Right lobe of liver (tissue), 6 donors: ENCODE measurements around the gene HERC3. TPM values are rescaled to one million over a fixed set of nuclear protein-coding genes. Genes with fewer than 3 reads are reported as not detected.

ENCODE experiments used
- ATAC-seq, 4 donors: fragments of 200-7000 bp; cut with Tn5 transposase; one replicate each; pipeline ENCODE4 v1.9.1; 2020; ENCODE audit warnings: mild to moderate bottlenecking in 4 of 4, moderate library complexity in 4 of 4
- DNase-seq, 3 donors: peaks; one replicate each; pipeline ENCODE4 v3.0.0-alpha.2; 2020
- H3K27ac ChIP-seq, 3 donors: fragments of 200-600 bp; one replicate each; pipeline ENCODE4 v1.8.0; 2022
- H3K27me3 ChIP-seq, 2 donors: fragments of 200-600 bp; one replicate each; pipeline ENCODE4 v1.8.0; 2022
- H3K36me3 ChIP-seq, 4 donors: fragments of 200-600 bp; sonication (generic) in 1 of 4; one replicate each; pipeline versions ENCODE4 v1.5.1 to v1.8.0; 2017 to 2022; ENCODE audit warnings: control low read depth in 1 of 4
- H3K4me1 ChIP-seq, 4 donors: fragments of 200-600 bp; sonication (generic) in 1 of 4; one replicate each; pipeline versions ENCODE4 v1.5.1 to v1.8.0; 2017 to 2022; ENCODE audit warnings: control low read depth in 1 of 4
- H3K4me3 ChIP-seq, 3 donors: fragments of 200-600 bp; one replicate each; pipeline ENCODE4 v1.8.0; 2022
- H3K9me3 ChIP-seq, 4 donors: fragments of 200-600 bp; sonication (generic) in 1 of 4; one replicate each; pipeline versions ENCODE4 v1.5.1 to v1.8.0; 2017 to 2022; ENCODE audit warnings: control low read depth in 1 of 4
- POLR2A ChIP-seq: fragments of 450-650 bp; IDR thresholded peaks from one replicate; pipeline ENCODE4 v1.6.1; 2017; ENCODE audit warnings: antibody characterized with exemption, mild to moderate bottlenecking
- WGBS: methylation state at CpG from one replicate; pipeline ENCODE4 v1.1.6; 2018; ENCODE audit warnings: low coverage, low lambda C conversion rate; ENCODE audit not compliant: insufficient coverage; ENCODE audit errors: missing lambda C conversion rate; 5-methylcytosine and 5-hydroxymethylcytosine counted together
- intact Hi-C, 2 donors: fragments of 100-400 bp; cut with DNase I; formaldehyde crosslinking; loops; one replicate each; pipeline versions ENCODE4 v1.11.2 to v1.14.1; 2022
- long read RNA-seq: library from polyadenylated mRNA; unstranded; transcript quantifications from one replicate; pipeline ENCODE4 v2.0.0, GENCODE V29; 2019
- total RNA-seq, 6 experiments: library from RNA; depleted of rRNA in 2 of 6; stranded (reverse); fragments of >200 nt in 2 of 6; fragmentation: NEBNext Ultra II Directional in 3 of 6; extraction: Animal tissue kit (Norgen Biotek cat#: 25700) in 3 of 6; gene quantifications; one replicate each; pipeline versions ENCODE4 v1.1.0 to v1.2.4, GENCODE V29; 2016 to 2023
- TF ChIP-seq, protein P1 (sequence below), 4 donors: fragments of 200-600 bp in 3 of 4; fragments of 450-650 bp in 1 of 4; IDR thresholded peaks; one replicate each; pipeline versions ENCODE4 v1.5.1 to v1.8.0; 2016 to 2022; ENCODE audit warnings: antibody characterized with exemption in 4 of 4, mild to moderate bottlenecking in 2 of 4
- donor health status: DM: no; HTN: yes; CAD: no.
- donor health status: DM: no; HTN: no; CAD: no.
- donor health status: DM: no; HTN: no; CAD: no.
- donor health status: DM: no; HTN: yes; CAD: no.
- donor health status: DM: no; HTN: yes; CAD: no.

HERC3 gene
- total RNA-seq, result 10 to 100 TPM in 4 of 6 experiments, 1 to 10 TPM in 2; 7.2 to 15.3 (median 10.9) TPM
- long read RNA-seq, result 0 reads

GRCh38 chr4:88591787-88592599 is at the start of gene HERC3:
TSS of gene HERC3 (plus strand) at chr4:88592480. CDS start at chr4:88605824, 13,344 bp downstream.
- H3K4me1 ChIP-seq, result peaks cover 0 to 10% (median 0%) of the 10 kb centered on the region in 4 donors
- peak; percentile 93 to 96 (median 96) for DNase-seq
- H3K27me3 ChIP-seq, result no peaks in the 10 kb centered on the region
- H3K4me3 ChIP-seq, result peak within 1 kb of the TSS; percentile 70 to 92 (median 83)
- H3K27ac ChIP-seq, result peak within 1 kb of the TSS; percentile 77 to 87 (median 82)
- no peaks in the 10 kb centered on the region for H3K9me3 ChIP-seq
- peak; percentile 93 to 97 (median 94) for ATAC-seq
- intact Hi-C loops, result no loop called here
- peaks cover 0 to 7% (median 0%) of the 10 kb centered on the region in 4 donors for H3K36me3 ChIP-seq
- TF ChIP-seq POLR2A, result peak; percentile 48
- TF ChIP-seq, protein P1, sequence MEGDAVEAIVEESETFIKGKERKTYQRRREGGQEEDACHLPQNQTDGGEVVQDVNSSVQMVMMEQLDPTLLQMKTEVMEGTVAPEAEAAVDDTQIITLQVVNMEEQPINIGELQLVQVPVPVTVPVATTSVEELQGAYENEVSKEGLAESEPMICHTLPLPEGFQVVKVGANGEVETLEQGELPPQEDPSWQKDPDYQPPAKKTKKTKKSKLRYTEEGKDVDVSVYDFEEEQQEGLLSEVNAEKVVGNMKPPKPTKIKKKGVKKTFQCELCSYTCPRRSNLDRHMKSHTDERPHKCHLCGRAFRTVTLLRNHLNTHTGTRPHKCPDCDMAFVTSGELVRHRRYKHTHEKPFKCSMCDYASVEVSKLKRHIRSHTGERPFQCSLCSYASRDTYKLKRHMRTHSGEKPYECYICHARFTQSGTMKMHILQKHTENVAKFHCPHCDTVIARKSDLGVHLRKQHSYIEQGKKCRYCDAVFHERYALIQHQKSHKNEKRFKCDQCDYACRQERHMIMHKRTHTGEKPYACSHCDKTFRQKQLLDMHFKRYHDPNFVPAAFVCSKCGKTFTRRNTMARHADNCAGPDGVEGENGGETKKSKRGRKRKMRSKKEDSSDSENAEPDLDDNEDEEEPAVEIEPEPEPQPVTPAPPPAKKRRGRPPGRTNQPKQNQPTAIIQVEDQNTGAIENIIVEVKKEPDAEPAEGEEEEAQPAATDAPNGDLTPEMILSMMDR (IDR thresholded peaks at IDR 0.05), result peak in 3 of 4 donors; percentile 8 to 19 (median 16)
- WGBS, result 0% methylated on average over 42 of the region's 73 CpGs

GRCh38 chr4:88549815-88550214 is 42.5 kb upstream of the HERC3 start:
- H3K4me3 ChIP-seq, result no peak overlapping the region
- no peak for DNase-seq
- no peaks in the 10 kb centered on the region for H3K36me3 ChIP-seq
- no peaks in the 10 kb centered on the region for H3K9me3 ChIP-seq
- WGBS, result 80% methylated on average over 7 of the region's 7 CpGs
- no peak overlapping the region for H3K27ac ChIP-seq
- no peak for ATAC-seq
- intact Hi-C loops, result no loop called here
- no peak for TF ChIP-seq POLR2A
- TF ChIP-seq, protein P1 (IDR thresholded peaks at IDR 0.05), result no peak
- H3K27me3 ChIP-seq, result no peaks in the 10 kb centered on the region
- no peaks in the 10 kb centered on the region for H3K4me1 ChIP-seq

DNA sequence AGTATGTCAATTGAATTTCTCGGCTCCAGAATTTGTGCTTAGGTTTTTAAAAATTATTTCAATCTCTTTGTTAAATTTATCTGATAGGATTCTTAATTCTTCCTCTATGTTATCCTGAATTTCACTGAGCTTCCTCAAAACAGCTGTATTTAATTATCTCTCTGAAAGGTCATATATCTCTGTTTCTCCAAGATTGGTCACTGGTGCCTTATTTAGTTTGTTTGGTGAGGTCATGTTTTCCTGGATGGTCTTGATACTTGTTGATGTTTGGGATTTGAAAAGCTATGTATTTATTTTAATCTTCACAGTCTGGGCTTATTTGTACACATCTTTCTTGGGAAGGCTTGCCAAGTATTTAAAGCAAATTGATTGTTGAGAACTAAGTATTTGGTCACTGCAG is 24.7 kb upstream of the HERC3 start:
- WGBS, result 60% methylated on average over 1 of the region's 1 CpG
- Histone ChIP-seq H3K36me3 (no peaks in the 10 kb centered on the region), H3K27ac (no peak overlapping the region), H3K27me3 (no peaks in the 10 kb centered on the region), H3K4me1 (no peaks in the 10 kb centered on the region), H3K9me3 (no peaks in the 10 kb centered on the region), H3K4me3 (no peak overlapping the region)
- intact Hi-C loops, result no loop called here
- no peak for TF ChIP-seq POLR2A
- TF ChIP-seq, protein P1 (IDR thresholded peaks at IDR 0.05), result no peak
- DNase-seq, result no peak
- no peak for ATAC-seq

DNA sequence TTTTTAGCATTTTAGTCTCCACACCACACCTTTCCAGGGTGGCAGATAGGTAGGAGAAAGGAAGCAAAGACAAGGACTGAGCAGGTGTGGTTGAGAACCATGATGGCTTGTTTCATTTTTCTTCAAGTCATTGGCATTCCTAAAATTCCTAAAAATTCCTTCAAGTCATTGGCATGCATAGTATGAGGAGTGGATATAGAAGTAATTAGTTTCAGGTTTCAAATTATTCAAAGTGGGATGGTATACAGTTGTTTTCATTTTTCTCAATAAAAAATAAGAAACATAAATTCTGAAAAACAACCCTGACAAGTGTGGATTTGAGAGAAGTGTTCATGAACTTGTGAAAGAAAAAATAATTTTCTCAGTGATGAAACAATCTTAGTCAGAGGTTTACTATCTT is 22.3 kb upstream of the HERC3 start:
- H3K9me3 ChIP-seq, result no peaks in the 10 kb centered on the region
- intact Hi-C loops, result no loop called here
- H3K27ac ChIP-seq, result no peak overlapping the region
- no peak for ATAC-seq
- no peak overlapping the region for H3K4me3 ChIP-seq
- TF ChIP-seq POLR2A, result no peak
- TF ChIP-seq, protein P1 (IDR thresholded peaks at IDR 0.05), result no peak
- H3K4me1 ChIP-seq, result no peaks in the 10 kb centered on the region
- DNase-seq, result no peak
- H3K27me3 ChIP-seq, result no peaks in the 10 kb centered on the region
- H3K36me3 ChIP-seq, result no peaks in the 10 kb centered on the region
